Loucy (cell line): ENCODE results near the gene FBLIM1.

Experiments
- CTCF ChIP-seq: fragments of 200-600 bp; sonication (generic); conservative IDR thresholded peaks from 2 replicates; pipeline ENCODE4 v1.5.1; 2014; ENCODE audit warnings: mild to moderate bottlenecking, antibody characterized with exemption, low read length
- EZH2phosphoT487 ChIP-seq: fragments of 200-600 bp; IDR thresholded peaks from 2 replicates; pipeline ENCODE4 v1.6.1; 2018; ENCODE audit warnings: antibody characterized with exemption, mild to moderate bottlenecking, moderate library complexity, borderline replicate concordance

DNA sequence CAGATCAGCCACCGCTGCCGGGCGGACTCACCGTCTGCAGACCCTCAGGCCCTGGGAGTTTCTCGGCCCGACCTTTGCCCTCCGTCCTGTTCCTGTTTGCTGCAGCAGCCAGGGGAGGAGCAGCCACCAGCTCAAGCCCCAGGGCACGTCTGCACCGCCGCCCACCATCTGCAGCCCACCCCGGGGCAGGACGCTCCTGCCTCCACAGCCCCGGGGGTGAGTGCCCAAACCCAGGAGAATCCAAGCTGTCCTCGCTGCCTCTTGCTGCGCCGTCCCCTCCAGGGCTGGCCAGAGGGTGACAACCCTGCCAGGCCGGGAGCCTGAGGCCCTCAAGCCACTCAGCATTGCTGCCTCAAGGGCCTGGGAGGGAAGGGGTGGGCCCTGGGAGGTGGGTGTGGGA is 23.7 kb upstream of the FBLIM1 start:
- TF ChIP-seq CTCF = no peak
- no peak for TF ChIP-seq EZH2phosphoT487
